HG03378 (cell line): ENCODE measurements around the gene HEATR1.
"Not testable (repeated sequence)": the region's sequence is repeated elsewhere in the genome, so short reads cannot be mapped to it uniquely, and the experiment has no call there.

Source experiments
- ATAC-seq: cut with Tn5 transposase; IDR thresholded peaks from one replicate; pipeline ENCODE4 v1.9.1; 2021; ENCODE audit warnings: mild to moderate bottlenecking, moderate library complexity; ENCODE audit not compliant: unreplicated experiment

The HEATR1 gene

DNA sequence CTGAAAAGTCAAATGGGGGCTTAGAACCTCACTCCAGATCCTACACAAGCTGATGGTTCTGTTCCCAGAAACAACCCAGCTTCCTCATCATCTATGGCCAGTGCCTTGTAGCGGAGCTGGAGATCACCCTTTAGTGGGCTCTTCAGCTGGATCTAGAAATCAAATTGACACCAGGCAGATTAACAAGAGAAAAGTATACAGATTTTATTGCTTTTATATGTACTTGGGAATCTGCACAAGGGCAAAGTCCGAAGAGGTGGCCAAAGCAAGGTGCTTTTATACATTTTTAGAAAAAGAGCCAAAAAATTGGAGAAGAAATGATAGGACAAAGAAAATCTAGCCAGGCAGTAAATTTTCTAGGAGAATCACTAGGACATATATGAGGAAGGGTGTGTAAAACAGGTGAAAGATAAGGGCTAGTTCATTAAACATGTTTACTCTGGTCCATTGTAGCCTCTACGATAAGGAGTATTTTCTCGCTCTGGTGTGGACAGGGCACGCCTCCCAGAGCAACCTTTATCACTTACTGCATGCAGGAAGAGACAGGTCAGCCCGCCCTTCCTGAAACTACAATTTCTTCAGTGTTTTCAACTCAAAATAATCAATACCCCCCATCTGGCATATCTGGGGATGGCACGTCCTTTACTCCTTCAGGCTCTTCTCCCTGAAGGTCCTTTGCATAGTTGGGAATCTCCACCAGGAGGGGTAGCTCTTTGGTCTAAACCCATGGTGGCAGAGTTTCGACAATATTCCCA is 94.5 kb downstream of the HEATR1 start:
- ATAC-seq = no peak

DNA sequence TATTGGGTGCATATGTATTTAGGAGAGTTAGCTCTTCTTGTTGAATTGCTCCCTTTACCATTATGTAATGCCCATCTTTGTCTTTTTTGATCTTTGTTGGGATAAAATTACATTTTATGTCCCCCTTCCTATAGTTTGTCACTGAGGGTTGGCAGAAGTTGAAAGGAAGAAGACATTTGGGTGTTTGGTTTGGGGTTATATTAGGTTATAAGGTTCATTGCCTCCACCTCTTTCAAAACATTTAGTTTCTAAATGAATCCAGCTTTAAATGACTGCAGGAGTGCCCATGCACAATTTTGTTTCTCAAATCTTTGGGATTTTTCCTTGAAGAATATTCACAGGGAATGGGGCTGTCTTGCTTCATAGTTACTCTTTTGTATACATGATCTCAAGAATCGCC is 95.1 kb downstream of the HEATR1 start:
- ATAC-seq = no peak

DNA sequence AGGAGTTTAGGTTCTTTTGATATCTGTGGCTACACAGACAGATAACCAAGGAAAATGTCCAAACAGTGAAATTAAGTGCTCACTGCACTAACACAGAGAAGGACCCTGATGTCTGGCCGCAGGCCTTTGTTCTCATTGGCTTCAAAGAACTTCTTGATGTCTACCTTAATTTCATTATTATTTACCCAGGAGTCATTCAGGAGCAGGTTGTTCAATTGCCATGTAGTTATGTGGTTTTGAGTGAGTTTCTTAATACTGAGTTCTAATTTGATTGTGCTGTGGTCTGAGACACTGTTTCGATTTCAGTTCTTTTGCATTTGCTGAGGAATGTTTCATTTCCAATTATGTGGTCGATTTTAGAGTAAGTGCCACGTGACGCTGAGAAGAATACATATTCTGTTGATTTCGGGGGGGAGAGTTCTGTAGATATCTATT is 95.7 kb downstream of the HEATR1 start:
- no peak for ATAC-seq

DNA sequence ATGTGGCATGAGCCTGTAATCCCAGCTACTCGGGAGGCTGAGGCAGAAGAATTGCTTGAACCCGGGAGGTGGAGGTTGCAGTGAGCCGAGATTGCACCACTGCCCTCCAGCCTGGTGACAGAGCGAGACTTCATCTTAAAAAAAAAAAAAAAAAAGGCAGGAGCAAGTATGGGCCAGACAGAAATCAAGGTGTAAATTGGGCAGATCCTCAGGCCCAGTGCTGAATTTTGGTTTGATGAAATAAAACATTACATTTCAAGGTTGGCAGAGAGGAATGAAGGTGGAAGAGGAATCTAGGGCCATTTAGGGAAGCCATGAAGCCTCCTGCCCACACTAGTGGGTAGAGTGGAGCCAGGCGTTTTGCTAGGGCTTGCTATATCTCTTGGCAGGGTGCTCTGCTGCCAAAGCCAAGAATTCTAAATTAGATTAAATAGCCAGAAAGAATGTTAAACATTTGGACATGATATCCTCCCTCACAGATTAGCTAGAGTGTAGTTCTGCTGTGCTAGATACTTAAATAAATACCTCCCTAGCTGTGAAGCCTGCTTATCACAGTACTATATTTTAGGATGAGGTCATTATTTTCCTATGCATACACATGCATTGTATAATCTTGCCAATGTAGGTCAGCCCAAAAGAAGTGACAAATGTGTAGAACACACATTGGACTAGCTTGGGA is 97.2 kb downstream of the HEATR1 start:
- no peak for ATAC-seq

DNA sequence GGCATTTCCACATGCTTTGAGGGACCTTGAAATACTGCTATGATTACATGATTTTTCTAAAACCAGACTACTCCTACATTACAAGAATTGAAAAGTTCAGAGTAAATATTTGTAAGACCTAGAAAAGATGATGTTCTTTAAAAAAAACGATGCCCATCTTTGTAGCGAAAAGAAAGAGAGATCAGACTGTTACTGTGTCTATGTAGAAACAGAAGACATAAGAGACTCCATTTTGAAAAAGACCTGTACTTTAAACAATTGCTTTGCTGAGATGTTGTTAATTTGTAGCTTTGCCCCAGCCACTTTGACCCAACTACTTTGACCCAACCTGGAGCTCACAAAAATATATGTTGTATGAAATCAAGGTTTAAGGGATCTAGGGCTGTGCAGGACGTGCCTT is 100.0 kb downstream of the HEATR1 start:
- not testable (repeated sequence) for ATAC-seq

DNA sequence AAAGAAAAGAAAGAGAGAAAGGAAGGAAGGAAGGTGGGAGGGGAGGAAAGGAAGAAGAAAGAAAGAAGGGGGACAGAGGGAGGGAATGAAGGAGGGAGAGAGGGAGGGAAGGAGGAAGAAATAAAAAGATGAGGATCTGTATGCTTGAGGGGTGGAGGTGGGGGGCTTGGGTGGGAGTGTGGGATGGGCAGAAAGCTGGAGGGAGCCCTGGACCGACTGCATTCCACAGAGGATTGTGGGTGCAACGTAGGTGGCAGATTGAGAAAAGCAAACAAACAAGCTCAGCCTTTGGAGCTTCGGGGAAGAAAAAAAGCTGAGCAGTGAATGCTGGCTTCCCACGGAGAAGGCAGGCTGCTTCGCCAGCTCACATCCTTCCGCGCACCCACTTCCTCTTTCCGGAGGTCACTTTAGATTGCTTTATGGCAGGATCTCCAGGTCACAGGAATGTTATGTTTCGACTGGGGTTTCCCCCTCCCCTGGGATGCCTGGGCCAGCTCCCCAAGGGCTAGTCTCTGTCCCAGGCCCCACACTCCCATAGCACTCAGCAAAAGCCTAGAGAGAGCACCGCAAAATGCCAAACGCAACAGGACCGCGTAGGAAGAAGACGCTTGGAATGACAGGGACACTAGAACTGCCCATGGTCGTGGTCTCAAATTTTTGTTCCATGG is 101.2 kb downstream of the HEATR1 start:
- no peak for ATAC-seq

DNA sequence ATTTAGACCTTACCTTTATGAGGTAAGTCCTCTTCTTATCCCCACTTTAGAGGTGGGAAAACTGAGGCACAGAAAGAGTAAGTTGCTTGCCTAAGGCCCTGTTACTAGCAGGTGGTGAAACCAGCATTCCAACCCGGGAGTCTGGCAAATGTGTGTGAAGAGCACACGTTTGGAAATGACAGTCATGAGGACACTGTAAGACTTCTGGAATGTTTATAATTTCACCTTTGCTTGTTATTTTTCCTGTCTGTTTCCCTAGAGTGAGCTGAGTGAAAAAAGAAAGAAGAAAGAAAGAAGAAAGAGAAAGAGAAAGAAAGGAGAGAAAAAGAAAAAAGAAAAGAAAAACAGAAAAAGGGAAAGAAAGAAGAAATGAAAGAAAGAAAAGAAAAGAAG is 101.7 kb downstream of the HEATR1 start:
- ATAC-seq = no peak

DNA sequence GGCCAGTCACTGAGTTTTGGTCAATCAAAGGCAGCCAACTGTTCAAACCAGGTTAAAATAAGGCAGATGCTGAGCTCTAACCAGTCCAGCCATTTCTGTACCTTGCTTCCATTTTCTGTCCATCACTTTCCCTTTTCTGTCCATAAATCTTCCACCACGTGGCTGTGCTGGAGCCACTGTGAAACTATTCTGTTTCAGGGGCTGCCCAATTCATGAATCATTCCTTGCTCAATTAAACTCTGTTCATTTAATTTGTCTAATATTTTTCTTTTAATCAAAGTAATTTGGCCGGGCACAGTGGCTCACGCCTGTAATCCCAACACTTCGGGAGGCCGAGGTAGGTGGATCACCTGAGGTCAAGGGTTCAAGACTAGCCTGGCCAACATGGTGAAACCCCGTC is 103.2 kb downstream of the HEATR1 start:
- no peak for ATAC-seq
